Spleen (tissue), 11 donors: ENCODE results near the gene KDM8. TPM values are rescaled to one million over a fixed set of nuclear protein-coding genes. Genes with fewer than 3 reads are reported as not detected.

ENCODE experiments used
- DNase-seq: peaks from one replicate; pipeline ENCODE4 v3.0.0-alpha.2; 2020
- H3K27ac ChIP-seq, 8 donors: fragments of 200-600 bp; sonication (generic) in 7 of 8; 1 replicate in 4 of 8; 2 replicates in 4 of 8; pipeline versions ENCODE4 v1.5.0 to v1.8.0; 2016 to 2021; ENCODE audit warnings: inconsistent platforms in 4 of 8, mild to moderate bottlenecking in 4 of 8, moderate library complexity in 1 of 8
- H3K27me3 ChIP-seq, 7 donors: fragments of 200-600 bp; sonication (generic) in 6 of 7; replicated peaks in 1 of 7; 1 replicate in 4 of 7; 2 replicates in 3 of 7; pipeline versions ENCODE4 v1.5.0 to v1.8.0; 2016 to 2021; ENCODE audit warnings: inconsistent platforms in 3 of 7, mild to moderate bottlenecking in 1 of 7
- H3K36me3 ChIP-seq, 6 donors: fragments of 200-600 bp; sonication (generic) in 5 of 6; 1 replicate in 4 of 6; 2 replicates in 2 of 6; pipeline versions ENCODE4 v1.5.0 to v1.8.0; 2016 to 2021; ENCODE audit warnings: inconsistent platforms in 2 of 6
- H3K4me1 ChIP-seq, 6 donors: fragments of 200-600 bp; sonication (generic) in 5 of 6; 1 replicate in 3 of 6; 2 replicates in 3 of 6; pipeline versions ENCODE4 v1.5.0 to v1.8.0; 2016 to 2021; ENCODE audit warnings: inconsistent platforms in 3 of 6
- H3K4me3 ChIP-seq, 8 donors: fragments of 200-600 bp; sonication (generic) in 7 of 8; 1 replicate in 4 of 8; 2 replicates in 4 of 8; pipeline versions ENCODE4 v1.5.0 to v1.8.0; 2016 to 2021; ENCODE audit warnings: inconsistent platforms in 4 of 8, mild to moderate bottlenecking in 4 of 8, moderate library complexity in 2 of 8
- H3K9me3 ChIP-seq, 8 donors: fragments of 200-600 bp; sonication (generic) in 7 of 8; 1 replicate in 4 of 8; 2 replicates in 4 of 8; pipeline versions ENCODE4 v1.5.0 to v1.8.0; 2016 to 2021; ENCODE audit warnings: inconsistent platforms in 4 of 8
- CTCF ChIP-seq, 11 experiments: fragments of 200-600 bp in 7 of 11; fragments of 450-650 bp in 4 of 11; sonication (generic) in 4 of 11; IDR thresholded peaks in 8 of 11; conservative IDR thresholded peaks in 3 of 11; 1 replicate in 7 of 11; 2 replicates in 4 of 11; pipeline versions ENCODE4 v1.4.0 to v1.8.0; 2016 to 2021; ENCODE audit warnings: antibody characterized with exemption in 11 of 11, inconsistent platforms in 4 of 11, mild to moderate bottlenecking in 1 of 11
- POLR2A ChIP-seq, 3 donors: fragments of 450-650 bp; IDR thresholded peaks; one replicate each; pipeline ENCODE4 v1.5.1; 2017; ENCODE audit warnings: antibody characterized with exemption in 3 of 3, mild to moderate bottlenecking in 1 of 3
- POLR2AphosphoS5 ChIP-seq, 3 donors: sonication (generic); formaldehyde crosslinking; IDR thresholded peaks; one replicate each; pipeline ENCODE4 v1.5.1; 2017; ENCODE audit warnings: antibody characterized with exemption in 3 of 3
- WGBS, 5 donors: extraction: QIAGEN DNeasy Blood & Tissue Kit in 3 of 5; methylation state at CpG; one replicate each; pipeline versions ENCODE4 v1.1.5 to v1.1.7; 2013 to 2018; 5-methylcytosine and 5-hydroxymethylcytosine counted together
- intact Hi-C: fragments of 100-400 bp; cut with DNase I; formaldehyde crosslinking; loops from one replicate; pipeline ENCODE4 v1.15.0; 2023; ENCODE audit warnings: low total_unique reads
- polyA plus RNA-seq, 3 donors: library from polyadenylated mRNA; stranded (reverse); fragments of 200-250 nt; gene quantifications; one replicate each; pipeline ENCODE4 v1.2.1, GENCODE V29; 2013
- total RNA-seq, 7 donors: library from RNA; depleted of rRNA in 3 of 7; stranded (reverse); fragments of >200 nt in 3 of 7; fragmentation: NEBNext Ultra II Directional in 4 of 7; extraction: Animal tissue kit (Norgen Biotek cat#: 25700) in 4 of 7; gene quantifications; one replicate each; pipeline versions ENCODE4 v1.1.0 to v1.2.1, GENCODE V29; 2016 to 2021
- donor health status: healthy with polysubstance abuse.
- donor health status: DM: no; HTN: no; CAD: no; lungs with moderate emphysema.
- donor health status: DM: no; HTN: no; CAD: no.
- donor health status: Bipolar disorder and iron deficiency.
- donor health status: healthy.
- donor health status: DM: no; HTN: no; CAD: no.
- donor health status: DM: yes; HTN: yes; CAD: no.

KDM8 gene
- total and polyA plus RNA-seq, 10 donors = 5.2 to 14.7 (median 9.6) TPM

GRCh38 chr16:27235055-27235937 is 32.0 kb downstream of the KDM8 start:
- Histone ChIP-seq H3K27ac (peak overlapping the region; percentile 79 to 94 (median 89)), H3K27me3 (no peaks in the 10 kb centered on the region), H3K9me3 (no peaks in the 10 kb centered on the region), H3K36me3 (peaks cover 0 to 36% (median 10%) of the 10 kb centered on the region in 6 donors), H3K4me1 (peaks cover 65 to 100% (median 91%) of the 10 kb centered on the region in 6 donors), H3K4me3 (peak overlapping the region in 5 of 8 donors; percentile 9 to 53 (median 15))
- intact Hi-C loops = loop anchor here (2.0 to 10.0 kb wide), 3 partner anchors 60 to 220 kb away; no protein-coding TSS in a partner anchor
- DNase-seq = peak; percentile 92
- TF ChIP-seq CTCF (IDR thresholded peaks at IDR 0.05 in 8 of 11, conservative IDR thresholded peaks at IDR 0.05 in 3 of 11) (peak; percentile 63 to 93 (median 87)), POLR2A (IDR thresholded peaks at IDR 0.05) (no peak), POLR2AphosphoS5 (IDR thresholded peaks at IDR 0.05) (peak; percentile 55 to 81 (median 78))
- WGBS, 5 donors = 12 to 25% (median 14%) methylated on average over 23 of the region's 23 CpGs

- peaks cover 62 to 100% (median 90%) of the 10 kb centered on the region in 6 donors for H3K4me1 ChIP-seq
Measured at GRCh38 chr16:27235938-27236245, 32.6 kb downstream of the KDM8 start.

DNA sequence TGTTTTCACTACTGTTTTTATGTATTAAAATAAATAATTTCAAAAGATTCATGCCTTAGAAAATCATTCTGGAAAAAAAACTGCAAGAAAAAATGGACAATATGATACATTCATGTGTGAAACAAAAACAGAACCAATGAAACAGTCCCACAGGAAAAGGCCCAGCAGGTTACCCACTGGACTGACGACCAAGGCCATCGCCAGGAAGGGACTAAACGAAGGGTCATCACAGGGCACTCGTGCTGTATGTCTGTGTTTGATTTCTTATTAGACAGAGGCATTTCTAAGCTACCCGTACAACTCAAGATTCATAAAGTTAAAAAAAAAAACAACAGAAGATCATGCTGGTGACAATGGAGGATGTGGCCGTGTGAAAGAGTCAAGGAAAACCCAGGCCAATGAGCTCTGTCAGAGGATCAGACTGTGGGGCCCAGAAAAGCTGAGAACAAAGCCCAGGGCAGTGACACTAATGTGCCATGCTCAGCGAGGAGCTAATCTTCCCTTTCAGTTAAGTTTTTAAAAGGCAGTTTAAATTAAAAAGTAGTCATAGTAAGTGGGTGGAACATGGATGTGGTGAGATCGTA is 33.4 kb downstream of the KDM8 start:
- intact Hi-C loops = loop anchor here (10.0 kb wide), 2 partner anchors 62 to 218 kb away; no protein-coding TSS in a partner anchor
- DNase-seq = peak; percentile 63
- H3K4me1 ChIP-seq = peaks cover 59 to 100% (median 90%) of the 10 kb centered on the region in 6 donors

More at GRCh38 chr16:27235938-27236245, 32.6 kb downstream of the KDM8 start:
- Histone ChIP-seq H3K27me3 (no peaks in the 10 kb centered on the region), H3K36me3 (peaks cover 0 to 30% (median 6%) of the 10 kb centered on the region in 6 donors), H3K27ac (peak overlapping the region; percentile 79 to 94 (median 89)), H3K4me3 (peak overlapping the region in 1 of 8 donors; percentile 53), H3K9me3 (no peaks in the 10 kb centered on the region)
- WGBS, 5 donors = 75 to 88% (median 78%) methylated on average over 7 to 8 of the region's 8 CpGs
- TF ChIP-seq POLR2A (IDR thresholded peaks at IDR 0.05) (no peak), POLR2AphosphoS5 (IDR thresholded peaks at IDR 0.05) (no peak), CTCF (IDR thresholded peaks at IDR 0.05 in 8 of 11, conservative IDR thresholded peaks at IDR 0.05 in 3 of 11) (no peak)
- intact Hi-C loops = loop anchor here (2.0 to 10.0 kb wide), 3 partner anchors 61 to 219 kb away; no protein-coding TSS in a partner anchor
- peak; percentile 82 for DNase-seq

More for the DNA sequence above, 33.4 kb downstream of the KDM8 start:
- peak overlapping the region; percentile 79 to 94 (median 89) for H3K27ac ChIP-seq
- no peaks in the 10 kb centered on the region for H3K27me3 ChIP-seq
- TF ChIP-seq CTCF (IDR thresholded peaks at IDR 0.05 in 8 of 11, conservative IDR thresholded peaks at IDR 0.05 in 3 of 11) (no peak), POLR2AphosphoS5 (IDR thresholded peaks at IDR 0.05) (no peak), POLR2A (IDR thresholded peaks at IDR 0.05) (no peak)
- H3K36me3 ChIP-seq = peaks cover 0 to 24% (median 4%) of the 10 kb centered on the region in 6 donors
- WGBS, 5 donors = 38 to 46% (median 45%) methylated on average over 8 of the region's 8 CpGs
- peak overlapping the region in 3 of 8 donors; percentile 14 to 54 (median 15) for H3K4me3 ChIP-seq
- no peaks in the 10 kb centered on the region for H3K9me3 ChIP-seq
